Measurements from ENCODE around the gene SCRN2.

The SCRN2 gene

DNA sequence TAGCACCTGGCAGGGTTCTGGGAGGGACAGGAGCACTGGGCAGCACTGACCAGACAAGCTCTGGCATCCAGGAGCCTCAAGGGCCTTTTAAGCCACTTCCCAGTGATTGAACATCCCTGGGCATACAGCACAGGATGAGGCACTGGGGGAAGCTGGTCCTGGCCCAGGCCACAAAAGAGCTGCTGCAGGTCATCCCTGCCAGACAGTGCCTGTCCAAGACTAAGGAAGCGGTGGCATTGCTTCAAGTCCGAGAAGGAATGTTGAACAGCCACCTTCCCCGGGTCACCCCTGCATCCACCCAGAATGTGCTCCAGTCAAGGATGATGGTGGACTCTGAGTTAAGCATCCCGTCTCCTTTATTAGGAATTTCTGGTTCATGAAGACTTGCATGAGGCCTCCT, 18.3 kb downstream of the SCRN2 start:
- H3K27me3 ChIP-seq (ENCODE audit: insufficient read depth, poor library complexity, severe bottlenecking) = no peaks in the 10 kb centered on the region
- peaks cover 12% of the 10 kb centered on the region for H3K4me1 ChIP-seq (ENCODE audit: insufficient read depth, poor library complexity, severe bottlenecking)
- no peak overlapping the region for H3K27ac ChIP-seq (ENCODE audit: poor library complexity, severe bottlenecking)
- ATAC-seq (ENCODE audit: low read depth) = no peak
- H3K36me3 ChIP-seq (ENCODE audit: low read depth) = peaks cover 33% of the 10 kb centered on the region
- TF ChIP-seq, protein P1, sequence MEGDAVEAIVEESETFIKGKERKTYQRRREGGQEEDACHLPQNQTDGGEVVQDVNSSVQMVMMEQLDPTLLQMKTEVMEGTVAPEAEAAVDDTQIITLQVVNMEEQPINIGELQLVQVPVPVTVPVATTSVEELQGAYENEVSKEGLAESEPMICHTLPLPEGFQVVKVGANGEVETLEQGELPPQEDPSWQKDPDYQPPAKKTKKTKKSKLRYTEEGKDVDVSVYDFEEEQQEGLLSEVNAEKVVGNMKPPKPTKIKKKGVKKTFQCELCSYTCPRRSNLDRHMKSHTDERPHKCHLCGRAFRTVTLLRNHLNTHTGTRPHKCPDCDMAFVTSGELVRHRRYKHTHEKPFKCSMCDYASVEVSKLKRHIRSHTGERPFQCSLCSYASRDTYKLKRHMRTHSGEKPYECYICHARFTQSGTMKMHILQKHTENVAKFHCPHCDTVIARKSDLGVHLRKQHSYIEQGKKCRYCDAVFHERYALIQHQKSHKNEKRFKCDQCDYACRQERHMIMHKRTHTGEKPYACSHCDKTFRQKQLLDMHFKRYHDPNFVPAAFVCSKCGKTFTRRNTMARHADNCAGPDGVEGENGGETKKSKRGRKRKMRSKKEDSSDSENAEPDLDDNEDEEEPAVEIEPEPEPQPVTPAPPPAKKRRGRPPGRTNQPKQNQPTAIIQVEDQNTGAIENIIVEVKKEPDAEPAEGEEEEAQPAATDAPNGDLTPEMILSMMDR (IDR thresholded peaks at IDR 0.05; ENCODE audit: poor library complexity, severe bottlenecking) = no peak
- H3K9me3 ChIP-seq (ENCODE audit: severe bottlenecking) = no peaks in the 10 kb centered on the region
- no peak overlapping the region for H3K4me3 ChIP-seq (ENCODE audit: severe bottlenecking)
- DNase-seq (ENCODE audit: low spot score) = no peak

DNA sequence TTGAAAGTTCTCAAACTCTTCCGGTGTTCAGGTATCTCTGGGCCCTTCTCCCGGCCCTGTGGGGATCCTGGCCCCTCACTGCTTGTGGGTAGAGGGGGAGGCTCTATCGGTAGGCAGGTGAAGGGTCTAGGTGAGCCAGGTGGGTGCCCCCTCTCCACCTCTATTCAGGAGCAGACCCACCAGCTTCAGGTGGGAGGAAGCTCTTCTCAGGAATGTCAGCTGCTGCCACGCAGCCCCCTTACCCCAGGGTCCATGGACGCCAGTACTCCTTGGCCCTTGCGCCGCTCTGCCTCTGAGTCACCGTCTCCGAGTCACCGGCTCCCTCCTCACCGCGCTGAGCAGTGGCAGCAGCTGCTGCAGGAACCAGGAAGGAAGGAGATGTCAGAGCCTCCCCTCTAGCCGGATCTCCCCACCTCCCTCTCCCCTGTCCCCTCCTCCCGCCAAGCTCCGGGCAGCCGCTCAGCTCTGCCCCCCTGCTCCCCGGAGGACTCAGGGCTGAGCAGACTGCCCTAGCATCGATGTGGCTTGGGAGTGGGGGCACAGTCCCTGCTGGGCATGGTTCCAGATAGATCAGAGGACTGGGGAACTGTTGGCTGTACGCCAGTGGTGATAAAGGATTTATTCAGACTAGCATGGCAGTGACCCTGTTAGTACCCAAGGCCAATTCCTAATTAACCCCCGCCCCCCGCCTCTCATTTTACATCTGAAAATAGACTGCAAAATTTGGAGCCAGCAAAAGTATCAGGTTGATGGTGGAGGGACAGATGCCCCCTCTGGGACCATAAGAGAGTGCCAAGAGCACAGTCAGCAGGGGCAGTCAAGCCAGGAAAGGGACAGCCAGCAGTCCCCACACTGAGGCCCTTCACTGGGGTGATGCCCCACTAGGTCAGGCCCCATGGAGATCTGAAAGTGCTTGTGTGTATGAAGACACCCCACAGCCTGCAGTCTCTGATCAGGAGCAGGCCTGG, 19.4 kb downstream of the SCRN2 start, which contains the start of gene OSBPL7:
Gene OSBPL7 (minus strand): TSS at position 371 of the 968 bp plus-strand sequence. CDS start 1,516 bp downstream, outside the sequence.
- Histone ChIP-seq H3K4me3 (ENCODE audit: severe bottlenecking) (peak within 1 kb of the TSS; percentile 47), H3K4me1 (ENCODE audit: insufficient read depth, poor library complexity, severe bottlenecking) (peaks cover 12% of the 10 kb centered on the region), H3K9me3 (ENCODE audit: severe bottlenecking) (no peaks in the 10 kb centered on the region), H3K27me3 (ENCODE audit: insufficient read depth, poor library complexity, severe bottlenecking) (no peaks in the 10 kb centered on the region), H3K27ac (ENCODE audit: poor library complexity, severe bottlenecking) (peak within 1 kb of the TSS; percentile 27), H3K36me3 (ENCODE audit: low read depth) (peaks cover 26% of the 10 kb centered on the region)
- peak; percentile 89 for ATAC-seq (ENCODE audit: low read depth)
- TF ChIP-seq, protein P1 (IDR thresholded peaks at IDR 0.05; ENCODE audit: poor library complexity, severe bottlenecking) = peak; percentile 83
- DNase-seq (ENCODE audit: low spot score) = no peak

DNA sequence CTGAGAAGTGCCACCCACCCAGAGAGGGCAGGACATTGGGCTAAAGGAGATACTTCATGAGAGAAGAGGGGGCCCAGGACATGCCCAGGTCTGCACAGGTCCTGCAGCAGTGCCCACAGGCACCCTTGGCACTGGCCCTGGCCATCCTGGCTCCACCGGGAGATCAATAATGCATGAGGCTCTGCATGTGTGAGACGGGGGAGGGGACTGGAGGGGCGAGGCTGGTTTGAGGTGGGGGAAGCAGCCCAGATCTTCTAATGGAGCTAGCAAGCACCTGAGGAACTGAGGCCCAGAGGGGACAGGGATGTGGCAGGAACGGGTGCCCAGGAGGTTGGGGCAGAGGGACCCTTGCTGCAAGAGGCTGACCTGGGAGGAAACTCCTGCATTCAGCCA, 20.0 kb downstream of the SCRN2 start:
- Histone ChIP-seq H3K9me3 (ENCODE audit: severe bottlenecking) (no peaks in the 10 kb centered on the region), H3K27me3 (ENCODE audit: insufficient read depth, poor library complexity, severe bottlenecking) (no peaks in the 10 kb centered on the region), H3K27ac (ENCODE audit: poor library complexity, severe bottlenecking) (peak overlapping the region; percentile 27), H3K4me3 (ENCODE audit: severe bottlenecking) (peak overlapping the region; percentile 47), H3K4me1 (ENCODE audit: insufficient read depth, poor library complexity, severe bottlenecking) (peaks cover 12% of the 10 kb centered on the region), H3K36me3 (ENCODE audit: low read depth) (peaks cover 24% of the 10 kb centered on the region)
- TF ChIP-seq, protein P1 (IDR thresholded peaks at IDR 0.05; ENCODE audit: poor library complexity, severe bottlenecking) = no peak
- ATAC-seq (ENCODE audit: low read depth) (no peak), DNase-seq (ENCODE audit: low spot score) (no peak)

DNA sequence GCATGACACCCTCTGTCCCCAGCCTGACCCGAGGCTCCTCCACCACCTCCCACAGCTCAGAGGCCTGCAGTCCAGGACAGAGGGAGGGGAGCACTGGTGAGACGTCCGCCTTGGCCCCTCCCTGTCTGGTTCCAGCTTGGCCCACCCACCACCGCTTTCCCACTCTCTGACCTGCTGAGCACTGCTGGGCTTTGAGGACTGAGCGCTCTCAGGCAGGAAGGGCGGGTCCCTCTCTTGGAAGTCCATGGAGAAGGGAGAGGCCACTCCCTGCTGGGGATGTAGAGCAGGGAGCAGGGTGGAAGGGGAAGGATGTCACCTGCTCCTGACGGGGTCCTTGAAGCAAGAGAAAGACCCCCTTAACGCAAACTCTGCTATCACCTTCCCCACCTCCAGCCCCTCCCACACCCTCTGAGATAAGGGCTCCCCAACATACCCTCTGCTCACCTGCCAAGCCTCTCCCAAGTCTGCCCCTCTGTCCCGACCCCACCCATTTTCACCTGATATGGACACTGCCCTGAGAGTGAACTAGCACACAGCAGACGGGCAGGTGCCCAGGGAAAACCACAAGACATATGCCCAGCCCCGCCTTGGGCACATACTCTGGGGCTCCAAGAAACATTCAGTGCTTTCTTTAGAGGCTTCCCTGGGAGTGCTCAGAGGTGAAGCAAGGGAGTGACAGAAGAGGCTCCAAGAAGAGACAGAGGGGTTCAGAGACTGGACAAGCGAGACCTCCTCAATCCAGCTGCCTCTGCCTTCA, 20.9 kb downstream of the SCRN2 start:
- Histone ChIP-seq H3K27me3 (ENCODE audit: insufficient read depth, poor library complexity, severe bottlenecking) (no peaks in the 10 kb centered on the region), H3K36me3 (ENCODE audit: low read depth) (peaks cover 25% of the 10 kb centered on the region), H3K27ac (ENCODE audit: poor library complexity, severe bottlenecking) (no peak overlapping the region), H3K9me3 (ENCODE audit: severe bottlenecking) (no peaks in the 10 kb centered on the region), H3K4me3 (ENCODE audit: severe bottlenecking) (no peak overlapping the region), H3K4me1 (ENCODE audit: insufficient read depth, poor library complexity, severe bottlenecking) (peaks cover 12% of the 10 kb centered on the region)
- DNase-seq (ENCODE audit: low spot score) (no peak), ATAC-seq (ENCODE audit: low read depth) (0 out of 3 replicates have a peak, but pooled peaks have one; percentile 12)
- TF ChIP-seq, protein P1 (IDR thresholded peaks at IDR 0.05; ENCODE audit: poor library complexity, severe bottlenecking) = no peak
